DND-41 (cell line): Measurements from ENCODE around the gene PFKFB2.

Experiments used
- ATAC-seq: fragments of 200-7000 bp; cut with Tn5 transposase; 3 replicates; pipeline ENCODE4 v1.9.1; 2021; ENCODE audit warnings: low read depth; ENCODE audit not compliant: insufficient read depth
- DNase-seq: peaks from one replicate; pipeline ENCODE4 v3.0.0-alpha.2; 2020
- H2AFZ ChIP-seq: 2 replicates; pipeline ENCODE4 v1.6.0; 2012; ENCODE audit warnings: low read depth, low read length
- H3K27ac ChIP-seq: 2 replicates; pipeline ENCODE4 v1.5.1; 2012; ENCODE audit warnings: low read length, inconsistent platforms
- H3K27me3 ChIP-seq: fragments of 200-600 bp; sonication (generic); 2 replicates; pipeline ENCODE4 v1.6.0; 2012; ENCODE audit warnings: low read length, mild to moderate bottlenecking, inconsistent platforms; ENCODE audit not compliant: insufficient read depth, poor library complexity
- H3K36me3 ChIP-seq: 2 replicates; pipeline ENCODE4 v1.5.1; 2012; ENCODE audit warnings: low read length, inconsistent platforms; ENCODE audit not compliant: insufficient read depth
- H3K4me1 ChIP-seq: 2 replicates; pipeline ENCODE4 v1.5.1; 2012; ENCODE audit warnings: mild to moderate bottlenecking, low read length; ENCODE audit not compliant: insufficient read depth
- H3K4me2 ChIP-seq: 2 replicates; pipeline ENCODE4 v1.6.0; 2012; ENCODE audit warnings: mild to moderate bottlenecking, moderate library complexity, low read length, inconsistent platforms; ENCODE audit not compliant: insufficient read depth
- H3K4me3 ChIP-seq, 2 experiments: fragments of 200-600 bp in 1 of 2; shearing (Covaris generic) in 1 of 2; 2 replicates each; pipeline ENCODE4 v1.5.1; 2012 to 2016; ENCODE audit warnings: inconsistent platforms in 2 of 2, low read length in 2 of 2, mild to moderate bottlenecking in 2 of 2, low read depth in 1 of 2, moderate library complexity in 1 of 2
- H3K79me2 ChIP-seq: 2 replicates; pipeline ENCODE4 v1.6.0; 2012; ENCODE audit warnings: low read length, inconsistent platforms; ENCODE audit not compliant: insufficient read depth
- H3K9ac ChIP-seq: 2 replicates; pipeline ENCODE4 v1.6.0; 2012; ENCODE audit warnings: low read depth, mild to moderate bottlenecking, inconsistent platforms, low read length, moderate library complexity
- H3K9me3 ChIP-seq: 2 replicates; pipeline ENCODE4 v1.5.1; 2012; ENCODE audit warnings: low read length, moderate library complexity, mild to moderate bottlenecking, inconsistent platforms; ENCODE audit not compliant: insufficient read depth, severe bottlenecking
- H4K20me1 ChIP-seq: 2 replicates; pipeline ENCODE4 v1.6.0; 2012; ENCODE audit warnings: low read length; ENCODE audit not compliant: insufficient read depth
- EZH2 ChIP-seq: IDR thresholded peaks from 3 replicates; pipeline ENCODE4 v1.6.1; 2012; ENCODE audit warnings: borderline replicate concordance, low read depth, mild to moderate bottlenecking, moderate library complexity, low read length, inconsistent platforms; ENCODE audit not compliant: severe bottlenecking
- TF ChIP-seq, protein P1 (sequence below): IDR thresholded peaks from 2 replicates; pipeline ENCODE4 v1.5.1; 2012; ENCODE audit warnings: borderline replicate concordance, low read length, moderate library complexity, mild to moderate bottlenecking; ENCODE audit not compliant: poor library complexity, severe bottlenecking; ENCODE audit errors: extremely low read depth

The PFKFB2 gene

DNA sequence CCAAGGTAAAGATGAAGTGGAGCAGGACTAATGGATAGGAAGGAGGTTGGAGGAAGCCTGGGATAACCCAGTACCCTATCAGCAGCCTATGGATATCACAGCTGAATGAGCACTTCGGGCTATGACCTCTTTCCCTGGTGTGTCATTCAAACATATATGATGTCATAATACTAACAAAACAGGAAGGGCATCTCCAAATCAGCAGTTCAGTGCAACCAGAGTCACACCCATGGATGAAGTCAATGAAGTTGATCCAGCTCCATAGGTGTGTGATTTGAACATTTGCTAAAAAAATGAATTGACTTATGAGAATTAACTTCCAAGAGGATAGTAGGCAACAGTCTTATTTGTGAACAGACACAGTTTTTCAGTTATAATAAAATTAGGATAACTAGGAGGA lies 18.9 kb upstream of the PFKFB2 start:
- ATAC-seq (no peak), DNase-seq (no peak)
- no peaks in the 10 kb centered on the region for H3K79me2 ChIP-seq
- H3K9me3 ChIP-seq: no peaks in the 10 kb centered on the region
- H4K20me1 ChIP-seq: no peaks in the 10 kb centered on the region
- no peak overlapping the region for H3K9ac ChIP-seq
- no peak for TF ChIP-seq EZH2
- TF ChIP-seq, protein P1, sequence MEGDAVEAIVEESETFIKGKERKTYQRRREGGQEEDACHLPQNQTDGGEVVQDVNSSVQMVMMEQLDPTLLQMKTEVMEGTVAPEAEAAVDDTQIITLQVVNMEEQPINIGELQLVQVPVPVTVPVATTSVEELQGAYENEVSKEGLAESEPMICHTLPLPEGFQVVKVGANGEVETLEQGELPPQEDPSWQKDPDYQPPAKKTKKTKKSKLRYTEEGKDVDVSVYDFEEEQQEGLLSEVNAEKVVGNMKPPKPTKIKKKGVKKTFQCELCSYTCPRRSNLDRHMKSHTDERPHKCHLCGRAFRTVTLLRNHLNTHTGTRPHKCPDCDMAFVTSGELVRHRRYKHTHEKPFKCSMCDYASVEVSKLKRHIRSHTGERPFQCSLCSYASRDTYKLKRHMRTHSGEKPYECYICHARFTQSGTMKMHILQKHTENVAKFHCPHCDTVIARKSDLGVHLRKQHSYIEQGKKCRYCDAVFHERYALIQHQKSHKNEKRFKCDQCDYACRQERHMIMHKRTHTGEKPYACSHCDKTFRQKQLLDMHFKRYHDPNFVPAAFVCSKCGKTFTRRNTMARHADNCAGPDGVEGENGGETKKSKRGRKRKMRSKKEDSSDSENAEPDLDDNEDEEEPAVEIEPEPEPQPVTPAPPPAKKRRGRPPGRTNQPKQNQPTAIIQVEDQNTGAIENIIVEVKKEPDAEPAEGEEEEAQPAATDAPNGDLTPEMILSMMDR: no peak
- H3K27me3 ChIP-seq: peaks cover 51% of the 10 kb centered on the region
- no peaks in the 10 kb centered on the region for H3K36me3 ChIP-seq
- no peak overlapping the region for H2AFZ ChIP-seq
- no peak overlapping the region for H3K4me2 ChIP-seq
- no peaks in the 10 kb centered on the region for H3K4me1 ChIP-seq
- H3K27ac ChIP-seq: no peak overlapping the region
- no peak overlapping the region for H3K4me3 ChIP-seq

DNA sequence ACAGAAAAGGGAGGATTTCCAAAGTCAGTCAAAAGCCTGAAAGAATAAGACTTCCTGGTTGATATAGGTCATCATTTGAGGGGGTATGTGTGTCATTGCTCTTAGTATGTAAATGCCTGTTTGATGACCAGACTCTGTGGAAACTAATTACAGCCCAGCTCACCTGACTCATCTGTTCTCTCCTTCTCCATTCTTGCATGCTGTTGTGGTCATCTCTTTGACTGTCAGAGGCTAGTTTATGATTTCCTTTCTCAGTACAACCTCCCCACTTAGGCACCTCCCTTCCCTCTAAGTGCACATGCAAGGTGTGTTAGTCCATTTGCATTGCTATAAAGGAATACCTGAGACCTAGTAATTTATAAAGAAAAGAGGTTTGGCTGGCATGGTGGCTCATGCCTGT lies 18.1 kb upstream of the PFKFB2 start:
- Histone ChIP-seq H3K27ac (no peak overlapping the region), H3K4me3 (no peak overlapping the region), H3K9ac (no peak overlapping the region), H3K9me3 (no peaks in the 10 kb centered on the region), H3K4me2 (no peak overlapping the region), H4K20me1 (no peaks in the 10 kb centered on the region), H3K79me2 (no peaks in the 10 kb centered on the region), H3K36me3 (no peaks in the 10 kb centered on the region), H3K27me3 (peaks cover 50% of the 10 kb centered on the region), H3K4me1 (no peaks in the 10 kb centered on the region), H2AFZ (no peak overlapping the region)
- DNase-seq (no peak), ATAC-seq (no peak)
- TF ChIP-seq EZH2: no peak
- TF ChIP-seq, protein P1: no peak

DNA sequence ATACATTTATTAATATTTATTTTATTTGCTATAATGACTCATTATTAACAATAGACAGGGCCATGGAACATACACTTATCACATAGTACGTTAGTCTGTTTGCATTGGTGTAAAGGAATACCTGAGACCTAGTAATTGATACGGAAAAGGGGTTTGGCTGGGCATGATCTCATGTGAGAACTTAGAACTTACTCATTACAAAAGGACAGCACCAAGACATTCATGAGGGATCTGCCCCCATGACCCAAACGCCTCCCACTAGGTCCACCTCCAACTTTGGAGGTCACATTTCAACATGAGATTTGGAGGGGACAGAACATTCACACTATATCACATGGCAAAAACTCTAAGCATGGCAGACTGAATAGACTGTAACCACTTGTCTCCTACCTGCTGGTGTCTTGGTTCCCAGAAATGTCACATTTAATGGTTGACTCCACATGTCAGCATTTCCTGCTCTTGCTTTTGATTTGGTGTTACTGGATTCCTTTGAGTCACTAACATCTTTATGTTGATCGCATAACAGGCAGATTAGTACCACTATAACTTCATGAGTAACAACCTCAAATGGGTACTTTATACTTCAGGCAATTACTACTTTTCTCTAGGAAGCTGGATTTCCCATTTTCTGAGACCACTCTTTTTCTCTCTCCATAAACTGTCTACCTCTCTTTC lies 17.1 kb upstream of the PFKFB2 start:
- no peaks in the 10 kb centered on the region for H3K9me3 ChIP-seq
- ATAC-seq (no peak), DNase-seq (no peak)
- peaks cover 40% of the 10 kb centered on the region for H3K27me3 ChIP-seq
- no peaks in the 10 kb centered on the region for H3K79me2 ChIP-seq
- H3K4me2 ChIP-seq: no peak overlapping the region
- H3K4me1 ChIP-seq: no peaks in the 10 kb centered on the region
- H3K36me3 ChIP-seq: no peaks in the 10 kb centered on the region
- H3K9ac ChIP-seq: no peak overlapping the region
- no peaks in the 10 kb centered on the region for H4K20me1 ChIP-seq
- TF ChIP-seq, protein P1: no peak
- TF ChIP-seq EZH2: no peak
- no peak overlapping the region for H2AFZ ChIP-seq
- H3K27ac ChIP-seq: no peak overlapping the region
- H3K4me3 ChIP-seq: no peak overlapping the region

DNA sequence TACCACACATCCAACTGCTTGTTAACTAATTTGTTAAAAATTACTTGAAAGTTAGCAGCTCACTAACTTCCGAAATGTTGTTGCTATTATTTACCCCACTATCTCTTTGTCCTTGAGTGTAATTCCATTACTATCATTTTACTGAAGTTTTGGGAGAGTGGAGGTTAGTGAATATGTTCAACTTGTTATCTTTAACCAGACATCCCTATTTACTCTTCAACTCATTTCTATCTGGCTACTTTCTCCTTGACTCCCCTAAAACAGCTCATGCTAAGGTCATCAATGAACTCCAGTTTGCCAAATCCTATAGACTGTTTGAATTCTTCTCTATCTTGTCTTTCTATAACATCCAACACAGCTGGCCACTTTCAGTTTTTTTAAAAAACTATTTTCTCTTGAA lies 16.2 kb upstream of the PFKFB2 start:
- no peak for TF ChIP-seq EZH2
- TF ChIP-seq, protein P1: no peak
- Histone ChIP-seq H3K4me2 (no peak overlapping the region), H3K9me3 (no peaks in the 10 kb centered on the region), H3K9ac (no peak overlapping the region), H3K27ac (no peak overlapping the region), H3K27me3 (peaks cover 33% of the 10 kb centered on the region), H3K4me1 (no peaks in the 10 kb centered on the region), H4K20me1 (no peaks in the 10 kb centered on the region), H3K79me2 (no peaks in the 10 kb centered on the region), H3K36me3 (no peaks in the 10 kb centered on the region), H3K4me3 (no peak overlapping the region), H2AFZ (no peak overlapping the region)
- no peak for DNase-seq
- ATAC-seq: no peak
